Measurements from ENCODE around the gene PLCB2.
A peak's percentile ranks its signal among the peaks of the same experiment; 100 is the strongest.

The PLCB2 gene

DNA sequence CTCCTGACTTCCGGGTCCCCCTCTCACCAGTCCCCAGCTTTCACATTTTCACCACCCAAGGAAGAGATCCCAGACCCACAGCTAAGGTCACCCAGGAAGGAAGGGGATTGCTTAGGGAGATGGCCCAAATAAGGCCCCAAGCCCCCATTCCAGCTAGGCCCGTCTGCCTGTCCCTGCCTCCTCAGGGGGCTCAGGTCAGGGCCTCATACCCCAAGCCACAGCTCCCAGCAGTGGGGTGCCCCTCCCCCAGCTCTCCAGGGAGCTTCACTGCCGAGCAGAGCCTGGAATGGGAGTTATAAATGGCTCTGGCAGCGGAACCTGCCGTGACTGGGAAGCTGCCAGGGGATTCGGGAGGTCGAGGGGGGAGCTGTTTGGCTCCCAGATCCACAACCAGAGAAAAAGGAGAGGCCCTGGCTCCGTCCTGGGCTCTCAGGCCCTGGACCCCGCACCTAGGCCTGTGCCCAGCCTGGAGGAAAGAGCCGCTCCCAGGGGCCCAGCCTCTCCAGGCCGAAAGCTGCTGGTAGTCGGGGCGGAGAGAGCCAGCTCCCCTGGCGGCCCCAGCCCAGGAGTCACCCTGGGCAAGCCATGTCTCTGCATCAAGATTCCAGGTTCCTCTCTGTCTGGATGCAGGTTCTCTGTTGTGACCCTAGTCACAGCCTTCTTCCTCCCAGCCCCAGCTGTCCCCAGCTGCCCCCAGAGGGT is 32.5 kb upstream of the PLCB2 start:
- peak overlapping the region; percentile 31; the same call in 1 of the 2 replicates for H3K27ac ChIP-seq
- TF ChIP-seq, protein P1, sequence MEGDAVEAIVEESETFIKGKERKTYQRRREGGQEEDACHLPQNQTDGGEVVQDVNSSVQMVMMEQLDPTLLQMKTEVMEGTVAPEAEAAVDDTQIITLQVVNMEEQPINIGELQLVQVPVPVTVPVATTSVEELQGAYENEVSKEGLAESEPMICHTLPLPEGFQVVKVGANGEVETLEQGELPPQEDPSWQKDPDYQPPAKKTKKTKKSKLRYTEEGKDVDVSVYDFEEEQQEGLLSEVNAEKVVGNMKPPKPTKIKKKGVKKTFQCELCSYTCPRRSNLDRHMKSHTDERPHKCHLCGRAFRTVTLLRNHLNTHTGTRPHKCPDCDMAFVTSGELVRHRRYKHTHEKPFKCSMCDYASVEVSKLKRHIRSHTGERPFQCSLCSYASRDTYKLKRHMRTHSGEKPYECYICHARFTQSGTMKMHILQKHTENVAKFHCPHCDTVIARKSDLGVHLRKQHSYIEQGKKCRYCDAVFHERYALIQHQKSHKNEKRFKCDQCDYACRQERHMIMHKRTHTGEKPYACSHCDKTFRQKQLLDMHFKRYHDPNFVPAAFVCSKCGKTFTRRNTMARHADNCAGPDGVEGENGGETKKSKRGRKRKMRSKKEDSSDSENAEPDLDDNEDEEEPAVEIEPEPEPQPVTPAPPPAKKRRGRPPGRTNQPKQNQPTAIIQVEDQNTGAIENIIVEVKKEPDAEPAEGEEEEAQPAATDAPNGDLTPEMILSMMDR (IDR thresholded peaks at IDR 0.05) = no peak
- no peak for TF ChIP-seq ZFX (IDR thresholded peaks at IDR 0.05; ENCODE audit: borderline replicate concordance)

DNA sequence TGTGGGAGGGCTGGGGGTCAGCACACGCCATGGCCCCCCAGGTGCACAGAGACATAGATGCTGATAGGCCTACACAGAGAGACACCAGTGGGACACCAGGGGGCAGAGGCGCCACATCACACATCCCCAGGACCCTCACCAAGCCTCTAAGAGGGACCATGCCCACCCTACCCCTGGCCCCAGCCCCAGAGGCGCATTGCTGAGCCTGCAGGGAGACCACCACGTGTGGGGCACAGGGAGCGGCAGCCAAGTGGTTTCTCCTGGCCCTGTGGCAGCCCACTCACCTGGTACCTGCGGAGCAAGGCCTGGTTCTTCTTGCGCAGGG is 31.8 kb upstream of the PLCB2 start:
- TF ChIP-seq, protein P1 (IDR thresholded peaks at IDR 0.05) = peak; percentile 23; the same call in 1 of the 2 replicates
- TF ChIP-seq ZFX (IDR thresholded peaks at IDR 0.05; ENCODE audit: borderline replicate concordance) = no peak
- no peak overlapping the region for H3K27ac ChIP-seq

DNA sequence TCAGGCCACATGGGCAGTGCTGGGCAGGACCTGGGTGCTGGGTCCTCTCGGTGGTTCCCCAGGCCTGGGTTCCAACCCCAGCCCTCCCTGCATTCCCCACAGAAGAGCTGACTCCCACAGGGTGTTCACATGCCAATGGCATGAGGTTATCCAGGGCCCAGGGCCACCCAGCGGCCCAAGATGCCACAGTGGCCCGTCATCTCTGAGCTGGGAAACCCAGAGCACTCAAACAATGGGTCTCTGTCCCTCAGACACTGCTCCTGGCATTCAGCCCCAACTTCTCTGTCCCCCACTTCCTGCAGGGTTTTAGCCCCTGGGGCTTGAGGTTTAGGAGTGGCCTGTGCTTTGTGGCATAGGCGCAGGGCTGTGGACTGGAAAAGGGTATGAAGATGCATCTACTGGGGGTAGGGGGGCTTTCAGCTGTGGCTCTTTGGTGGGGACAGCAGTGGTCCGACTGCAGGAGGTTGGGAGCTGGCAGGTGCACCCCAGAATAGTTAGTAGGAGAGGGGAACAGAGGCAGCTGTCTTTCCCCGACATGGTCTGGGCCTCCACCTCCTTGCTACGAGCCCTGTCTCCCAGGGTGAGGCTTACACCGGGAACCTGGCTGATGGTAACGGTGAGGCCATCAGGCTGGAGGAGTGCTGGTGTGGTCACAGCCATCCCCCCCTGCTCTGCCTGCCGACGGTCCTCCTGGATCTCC is 31.3 kb upstream of the PLCB2 start:
- TF ChIP-seq, protein P1 (IDR thresholded peaks at IDR 0.05) = no peak
- TF ChIP-seq ZFX (IDR thresholded peaks at IDR 0.05; ENCODE audit: borderline replicate concordance) = no peak
- no peak overlapping the region for H3K27ac ChIP-seq

DNA sequence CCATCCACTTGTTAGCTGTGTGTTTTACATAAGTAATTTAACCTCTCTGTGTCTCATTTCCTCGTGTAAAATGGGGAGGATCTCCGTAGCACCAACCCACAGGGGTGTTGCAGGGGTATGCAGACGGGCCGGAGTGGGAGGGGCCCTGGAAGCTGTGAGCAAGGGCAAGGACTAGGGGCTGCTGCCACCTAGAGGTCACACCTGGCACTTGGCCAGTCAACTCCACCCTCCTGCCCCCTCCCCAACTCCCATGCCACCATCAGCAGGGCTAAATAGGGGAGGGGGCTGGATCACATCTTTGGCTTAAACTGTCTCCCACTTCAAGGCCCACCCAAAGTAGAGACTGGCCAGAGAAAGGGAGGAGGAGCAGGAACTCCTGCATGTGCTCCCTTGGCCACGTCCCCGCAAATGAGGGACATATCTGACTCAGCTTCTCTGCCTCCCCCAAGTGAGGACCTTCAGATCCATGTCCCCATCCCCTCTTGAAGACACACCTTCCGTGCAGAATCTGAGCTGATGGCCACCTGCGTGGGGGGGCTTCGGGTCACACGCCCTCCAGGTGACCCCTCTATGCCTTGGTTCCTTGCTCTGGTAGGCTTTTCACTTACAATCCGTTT is 30.4 kb upstream of the PLCB2 start:
- TF ChIP-seq, protein P1 (IDR thresholded peaks at IDR 0.05) = peak; percentile 84
- TF ChIP-seq ZFX (IDR thresholded peaks at IDR 0.05; ENCODE audit: borderline replicate concordance) = no peak
- no peak overlapping the region for H3K27ac ChIP-seq

DNA sequence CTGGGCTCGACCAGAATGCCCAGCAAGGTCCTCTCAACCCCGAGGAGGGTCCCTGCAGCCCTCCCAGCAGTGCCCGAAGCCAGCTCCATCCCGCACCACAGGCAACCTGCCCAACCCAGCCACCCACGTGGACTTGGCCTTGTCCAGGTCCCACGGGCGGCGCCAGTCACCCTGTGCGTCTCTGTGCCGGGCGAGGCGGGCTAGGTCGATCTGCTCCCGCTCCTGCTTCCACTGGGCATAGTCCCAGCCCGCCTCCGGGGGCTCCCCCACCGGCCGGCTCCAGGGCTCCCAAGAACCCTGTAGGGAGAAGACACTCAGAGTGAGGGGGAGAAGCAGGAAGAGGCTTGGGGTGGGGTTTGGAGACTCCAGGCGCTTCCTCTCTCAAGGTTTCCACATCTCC is 29.9 kb upstream of the PLCB2 start:
- no peak for TF ChIP-seq ZFX (IDR thresholded peaks at IDR 0.05; ENCODE audit: borderline replicate concordance)
- TF ChIP-seq, protein P1 (IDR thresholded peaks at IDR 0.05) = no peak
- H3K27ac ChIP-seq = no peak overlapping the region

DNA sequence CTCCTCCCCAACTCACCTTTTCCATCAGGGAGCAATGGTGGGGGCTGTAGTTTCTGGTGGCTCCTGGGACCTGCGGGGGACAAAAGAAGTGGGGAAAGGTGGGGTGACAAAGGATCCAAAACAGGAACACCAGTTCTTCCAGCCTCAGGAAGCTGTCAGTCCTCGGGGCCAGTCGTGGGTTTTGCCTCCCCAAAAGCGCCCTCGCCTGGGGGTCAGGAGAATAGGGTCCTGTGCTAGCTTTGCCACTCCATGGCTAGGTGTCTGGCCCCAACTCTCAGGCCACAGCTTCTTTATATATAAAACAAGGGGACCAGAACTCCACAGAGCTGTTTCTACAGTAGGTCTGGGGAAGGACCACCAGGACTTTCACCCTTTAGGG is 29.0 kb upstream of the PLCB2 start:
- no peak for TF ChIP-seq ZFX (IDR thresholded peaks at IDR 0.05; ENCODE audit: borderline replicate concordance)
- TF ChIP-seq, protein P1 (IDR thresholded peaks at IDR 0.05) = no peak; the same call in 1 of the 2 replicates
- H3K27ac ChIP-seq = no peak overlapping the region
